ENCODE measurements around the gene SET.

The SET gene

GRCh38 chr9:128732576-128732975 lies 43.6 kb downstream of the SET start:
- DNase-seq, result no peak

- peak; percentile 12 for DNase-seq
Measured at GRCh38 chr9:128733256-128733655, 44.2 kb downstream of the SET start.

- DNase-seq, result no peak
Measured at GRCh38 chr9:128735373-128735772, 46.4 kb downstream of the SET start.

- no peak for DNase-seq
Measured at GRCh38 chr9:128742401-128742800, 53.4 kb downstream of the SET start.

- no peak for DNase-seq
Measured at GRCh38 chr9:128743421-128743820, 54.4 kb downstream of the SET start.

All from NCI-H345 (cell line).